Tibial nerve (tissue), 4 donors: ENCODE measurements around the gene FIBIN. TPM values are rescaled to one million over a fixed set of nuclear protein-coding genes. Genes with fewer than 3 reads are reported as not detected.

Experiments
- DNase-seq, 2 donors: peaks; one replicate each; pipeline ENCODE4 v3.0.0-alpha.2; 2019; ENCODE audit warnings: low spot score in 2 of 2
- H3K27ac ChIP-seq, 4 donors: fragments of 200-600 bp; sonication (generic) in 3 of 4; one replicate each; pipeline ENCODE4 v1.5.1; 2017 to 2019; ENCODE audit warnings: mild to moderate bottlenecking in 1 of 4
- H3K27me3 ChIP-seq, 2 donors: fragments of 200-600 bp; sonication (generic) in 1 of 2; one replicate each; pipeline versions ENCODE4 v1.5.1 to v1.6.0; 2017 to 2019
- H3K36me3 ChIP-seq, 3 donors: fragments of 200-600 bp; sonication (generic); one replicate each; pipeline ENCODE4 v1.5.1; 2018 to 2019
- H3K4me1 ChIP-seq, 4 donors: fragments of 200-600 bp; sonication (generic) in 3 of 4; one replicate each; pipeline ENCODE4 v1.5.1; 2017 to 2019
- H3K4me3 ChIP-seq, 4 donors: fragments of 200-600 bp; sonication (generic) in 3 of 4; one replicate each; pipeline ENCODE4 v1.5.1; 2017 to 2019; ENCODE audit warnings: mild to moderate bottlenecking in 1 of 4, moderate library complexity in 1 of 4
- H3K9me3 ChIP-seq, 4 donors: fragments of 200-600 bp; sonication (generic) in 3 of 4; one replicate each; pipeline ENCODE4 v1.5.1; 2017 to 2019
- EP300 ChIP-seq, 2 donors: sonication (generic); formaldehyde crosslinking; IDR thresholded peaks; one replicate each; pipeline ENCODE4 v1.6.1; 2017; ENCODE audit warnings: antibody characterized with exemption in 2 of 2, mild to moderate bottlenecking in 1 of 2
- POLR2A ChIP-seq, 2 donors: fragments of 450-650 bp; IDR thresholded peaks; one replicate each; pipeline ENCODE4 v1.6.1; 2017; ENCODE audit warnings: antibody characterized with exemption in 2 of 2, mild to moderate bottlenecking in 2 of 2, moderate library complexity in 2 of 2
- WGBS, 2 donors: methylation state at CpG; one replicate each; pipeline ENCODE4 v1.1.5; 2018; 5-methylcytosine and 5-hydroxymethylcytosine counted together
- total RNA-seq, 4 donors: library from RNA; depleted of rRNA; stranded (reverse); fragments of >200 nt; gene quantifications; one replicate each; pipeline ENCODE4 v1.1.0, GENCODE V29; 2016
- TF ChIP-seq, protein P1 (sequence below), 5 experiments: fragments of 200-600 bp in 3 of 5; fragments of 450-650 bp in 2 of 5; sonication (generic) in 3 of 5; IDR thresholded peaks; one replicate each; pipeline ENCODE4 v1.5.1; 2016 to 2019; ENCODE audit warnings: antibody characterized with exemption in 5 of 5, mild to moderate bottlenecking in 3 of 5, moderate library complexity in 2 of 5

FIBIN gene
- total RNA-seq, 4 donors from 2014 or later, result 225 to 528 (median 324) TPM

DNA sequence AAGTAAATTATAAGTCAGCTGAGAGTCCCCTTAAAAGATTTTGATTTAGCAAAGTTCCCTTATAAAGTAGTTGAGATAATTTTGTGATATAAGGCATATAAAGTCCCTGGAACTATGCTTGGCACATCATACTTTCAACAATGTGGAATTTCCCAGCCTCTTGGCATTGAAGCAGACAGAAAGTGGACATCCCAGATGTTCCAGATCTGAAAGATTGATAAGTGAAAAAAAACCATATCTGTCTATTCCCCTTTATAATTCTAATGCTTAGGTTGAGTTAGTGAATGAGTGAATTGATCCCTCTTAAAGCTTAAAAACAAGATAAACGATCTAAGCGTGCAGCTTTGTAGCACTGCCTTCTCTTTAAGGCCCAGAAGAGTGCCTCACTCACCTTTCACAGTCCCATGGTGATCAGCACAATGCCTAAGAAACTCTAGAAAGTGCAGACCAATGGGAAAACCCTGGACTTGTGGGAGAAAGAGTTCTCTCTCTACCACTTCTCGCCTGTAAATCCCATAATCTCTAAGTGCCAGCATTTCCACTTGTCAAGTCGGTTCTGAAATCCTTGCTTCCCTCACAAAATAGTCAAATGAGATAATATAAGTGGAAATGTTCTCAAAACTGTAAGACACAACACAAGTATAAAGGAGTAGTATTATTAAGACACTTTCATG, 17.8 kb downstream of the FIBIN start:
- no peaks in the 10 kb centered on the region for H3K27me3 ChIP-seq
- WGBS, 2 donors, result 38 to 41% methylated on average over 4 of the region's 4 CpGs
- no peak for DNase-seq
- no peak overlapping the region for H3K4me3 ChIP-seq
- H3K4me1 ChIP-seq, result peaks cover 0 to 28% (median 10%) of the 10 kb centered on the region in 4 donors
- no peaks in the 10 kb centered on the region for H3K9me3 ChIP-seq
- TF ChIP-seq EP300 (IDR thresholded peaks at IDR 0.05) (no peak), POLR2A (IDR thresholded peaks at IDR 0.05) (no peak)
- TF ChIP-seq, protein P1, sequence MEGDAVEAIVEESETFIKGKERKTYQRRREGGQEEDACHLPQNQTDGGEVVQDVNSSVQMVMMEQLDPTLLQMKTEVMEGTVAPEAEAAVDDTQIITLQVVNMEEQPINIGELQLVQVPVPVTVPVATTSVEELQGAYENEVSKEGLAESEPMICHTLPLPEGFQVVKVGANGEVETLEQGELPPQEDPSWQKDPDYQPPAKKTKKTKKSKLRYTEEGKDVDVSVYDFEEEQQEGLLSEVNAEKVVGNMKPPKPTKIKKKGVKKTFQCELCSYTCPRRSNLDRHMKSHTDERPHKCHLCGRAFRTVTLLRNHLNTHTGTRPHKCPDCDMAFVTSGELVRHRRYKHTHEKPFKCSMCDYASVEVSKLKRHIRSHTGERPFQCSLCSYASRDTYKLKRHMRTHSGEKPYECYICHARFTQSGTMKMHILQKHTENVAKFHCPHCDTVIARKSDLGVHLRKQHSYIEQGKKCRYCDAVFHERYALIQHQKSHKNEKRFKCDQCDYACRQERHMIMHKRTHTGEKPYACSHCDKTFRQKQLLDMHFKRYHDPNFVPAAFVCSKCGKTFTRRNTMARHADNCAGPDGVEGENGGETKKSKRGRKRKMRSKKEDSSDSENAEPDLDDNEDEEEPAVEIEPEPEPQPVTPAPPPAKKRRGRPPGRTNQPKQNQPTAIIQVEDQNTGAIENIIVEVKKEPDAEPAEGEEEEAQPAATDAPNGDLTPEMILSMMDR (IDR thresholded peaks at IDR 0.05), result no peak
- H3K27ac ChIP-seq, result peak overlapping the region in 3 of 4 donors; percentile 58 to 82 (median 79)
- no peaks in the 10 kb centered on the region for H3K36me3 ChIP-seq

DNA sequence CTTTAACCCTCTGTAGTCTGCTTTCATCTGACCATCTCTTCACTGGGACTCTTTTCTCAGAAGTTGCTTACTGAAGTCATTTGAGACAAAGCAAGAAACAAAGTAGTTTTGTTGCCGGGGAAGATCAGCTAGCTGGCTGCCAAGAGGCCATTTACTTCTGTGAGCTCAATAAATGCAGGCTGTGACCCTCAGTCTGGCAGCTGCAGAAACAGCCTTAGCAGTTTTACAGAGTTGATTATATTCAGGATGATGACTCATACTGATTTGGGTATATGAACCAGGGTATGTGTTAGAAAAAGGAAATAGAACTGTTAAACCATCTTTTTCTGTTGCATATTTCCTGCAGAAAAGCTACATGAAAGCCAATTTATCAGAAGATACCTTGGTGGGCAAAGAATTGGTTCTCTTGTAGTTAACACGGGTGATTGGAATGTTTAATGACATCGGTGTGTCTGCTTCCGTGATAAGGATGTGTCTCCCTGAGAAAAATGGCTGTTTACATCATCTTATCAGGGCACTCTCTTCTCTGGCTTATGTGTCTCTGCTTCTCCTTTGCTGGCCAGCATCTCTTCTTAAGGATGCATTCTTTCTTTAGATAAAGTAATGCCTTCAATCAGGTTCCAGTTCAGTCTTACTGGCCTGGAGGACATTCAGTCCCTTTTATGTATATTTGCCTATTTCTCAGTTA, 18.5 kb downstream of the FIBIN start:
- no peak for DNase-seq
- peak overlapping the region in 3 of 4 donors; percentile 58 to 82 (median 79) for H3K27ac ChIP-seq
- no peaks in the 10 kb centered on the region for H3K9me3 ChIP-seq
- WGBS, 2 donors, result 19 to 20% methylated on average over 4 of the region's 4 CpGs
- H3K4me3 ChIP-seq, result no peak overlapping the region
- peak in 1 of 2 donors; percentile 54 for TF ChIP-seq EP300 (IDR thresholded peaks at IDR 0.05)
- TF ChIP-seq, protein P1 (IDR thresholded peaks at IDR 0.05), result no peak
- H3K4me1 ChIP-seq, result peaks cover 0 to 28% (median 10%) of the 10 kb centered on the region in 4 donors
- H3K36me3 ChIP-seq, result no peaks in the 10 kb centered on the region
- no peaks in the 10 kb centered on the region for H3K27me3 ChIP-seq

DNA sequence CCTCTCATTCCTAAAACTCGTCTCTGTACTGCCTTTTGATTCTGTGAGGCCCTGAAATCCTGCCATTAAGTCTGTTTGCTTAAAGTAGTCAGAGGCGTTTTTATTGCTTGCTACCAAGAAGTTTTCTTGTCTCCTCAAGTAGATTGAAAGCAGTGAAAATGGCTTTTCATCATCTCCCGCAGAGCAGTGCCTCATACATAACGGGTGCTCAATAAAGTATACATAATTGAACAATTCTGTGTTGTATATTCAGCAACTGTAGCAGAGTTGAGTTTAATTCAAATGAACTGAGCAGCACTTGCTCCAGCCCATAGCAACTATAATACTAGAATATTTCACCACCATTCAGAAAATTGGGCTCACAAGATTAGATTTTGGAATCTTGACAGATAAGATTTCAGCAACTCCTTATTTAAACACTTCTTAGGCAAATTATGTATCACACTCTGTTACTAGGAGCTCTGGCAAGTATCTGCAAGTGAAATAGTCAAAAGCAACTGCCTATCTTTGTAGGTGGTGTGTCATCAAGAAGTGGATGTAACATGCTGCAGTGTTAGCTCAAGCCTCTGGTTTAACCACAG, 20.0 kb downstream of the FIBIN start:
- Histone ChIP-seq H3K4me1 (peaks cover 0 to 28% (median 10%) of the 10 kb centered on the region in 4 donors), H3K9me3 (no peaks in the 10 kb centered on the region), H3K36me3 (no peaks in the 10 kb centered on the region), H3K27ac (peak overlapping the region in 3 of 4 donors; percentile 41 to 82 (median 79)), H3K4me3 (no peak overlapping the region), H3K27me3 (no peaks in the 10 kb centered on the region)
- no peak for DNase-seq
- TF ChIP-seq, protein P1 (IDR thresholded peaks at IDR 0.05), result no peak
- TF ChIP-seq EP300 (IDR thresholded peaks at IDR 0.05) (no peak), POLR2A (IDR thresholded peaks at IDR 0.05) (no peak)
- 16 to 30% methylated on average over 4 of the region's 4 CpGs for WGBS, 2 donors

DNA sequence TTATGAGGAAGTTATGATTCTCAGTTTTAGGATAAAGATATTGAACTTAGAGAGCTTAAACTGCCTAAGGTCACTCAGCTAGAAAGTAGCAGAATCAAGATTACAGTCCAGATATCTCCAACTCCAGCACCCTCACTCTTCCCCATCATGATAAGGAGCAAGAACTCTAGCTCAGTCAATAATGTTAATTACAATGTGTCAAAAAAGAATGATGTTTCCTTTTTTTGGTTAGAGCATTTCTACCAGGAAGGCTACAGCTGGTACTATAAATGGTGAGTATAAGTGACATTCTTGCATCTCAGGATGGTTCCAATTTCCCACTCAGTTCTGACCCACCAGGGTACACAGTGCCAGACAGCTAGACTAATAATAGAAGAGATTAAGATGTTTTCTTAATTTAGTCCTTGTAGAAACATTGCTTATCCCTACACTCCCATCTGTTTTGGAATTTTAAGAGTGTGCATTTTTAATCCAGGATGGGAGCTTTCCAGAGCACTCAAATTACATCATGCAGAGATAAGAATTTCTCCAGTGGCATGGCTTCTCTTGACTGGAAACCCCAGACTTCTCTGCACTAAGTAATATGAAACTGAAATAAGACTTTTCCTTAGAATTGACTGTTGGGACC, 25.1 kb downstream of the FIBIN start:
- H3K27ac ChIP-seq, result no peak overlapping the region
- DNase-seq, result no peak
- no peaks in the 10 kb centered on the region for H3K9me3 ChIP-seq

More for the DNA sequence above, 25.1 kb downstream of the FIBIN start:
- Histone ChIP-seq H3K36me3 (no peaks in the 10 kb centered on the region), H3K4me1 (peaks cover 0 to 4% (median 0%) of the 10 kb centered on the region in 4 donors), H3K4me3 (no peak overlapping the region), H3K27me3 (no peaks in the 10 kb centered on the region)
- TF ChIP-seq, protein P1 (IDR thresholded peaks at IDR 0.05), result no peak
- TF ChIP-seq EP300 (IDR thresholded peaks at IDR 0.05), result no peak
- no peak for TF ChIP-seq POLR2A (IDR thresholded peaks at IDR 0.05)
